Measurements from ENCODE around the gene SFTPB.

DNA sequence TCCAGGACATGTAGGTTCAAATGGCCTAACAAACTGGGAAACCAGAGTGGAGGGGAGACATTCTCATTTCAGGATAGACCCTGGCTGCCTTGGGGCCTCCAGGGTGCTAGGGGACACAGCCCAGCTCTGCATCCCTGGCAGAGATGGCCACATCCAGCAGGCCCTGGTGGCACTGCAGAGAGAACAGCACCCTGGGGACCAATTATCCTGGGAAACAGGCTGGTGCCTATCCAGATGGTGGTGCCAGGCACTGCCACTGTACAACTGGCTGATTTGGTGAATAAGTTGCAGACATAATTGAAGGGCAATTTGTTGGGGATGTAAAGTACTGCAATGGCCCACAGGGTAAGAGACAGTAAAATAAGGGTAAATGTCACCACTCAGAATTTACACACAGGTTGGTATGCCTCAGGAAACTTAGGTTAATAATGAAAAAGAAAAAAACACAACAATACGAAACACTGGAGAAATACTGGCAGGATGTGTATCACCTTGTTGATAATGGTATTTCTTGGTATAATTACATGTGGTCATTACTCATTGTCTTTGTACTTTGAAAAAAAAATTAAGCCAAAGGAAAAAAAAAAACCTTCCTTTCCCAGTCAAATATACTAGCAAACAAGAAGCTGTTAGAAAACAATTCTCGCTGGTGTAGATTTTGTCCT lies 12.8 kb upstream of the SFTPB start:
- TF ChIP-seq, protein P1, sequence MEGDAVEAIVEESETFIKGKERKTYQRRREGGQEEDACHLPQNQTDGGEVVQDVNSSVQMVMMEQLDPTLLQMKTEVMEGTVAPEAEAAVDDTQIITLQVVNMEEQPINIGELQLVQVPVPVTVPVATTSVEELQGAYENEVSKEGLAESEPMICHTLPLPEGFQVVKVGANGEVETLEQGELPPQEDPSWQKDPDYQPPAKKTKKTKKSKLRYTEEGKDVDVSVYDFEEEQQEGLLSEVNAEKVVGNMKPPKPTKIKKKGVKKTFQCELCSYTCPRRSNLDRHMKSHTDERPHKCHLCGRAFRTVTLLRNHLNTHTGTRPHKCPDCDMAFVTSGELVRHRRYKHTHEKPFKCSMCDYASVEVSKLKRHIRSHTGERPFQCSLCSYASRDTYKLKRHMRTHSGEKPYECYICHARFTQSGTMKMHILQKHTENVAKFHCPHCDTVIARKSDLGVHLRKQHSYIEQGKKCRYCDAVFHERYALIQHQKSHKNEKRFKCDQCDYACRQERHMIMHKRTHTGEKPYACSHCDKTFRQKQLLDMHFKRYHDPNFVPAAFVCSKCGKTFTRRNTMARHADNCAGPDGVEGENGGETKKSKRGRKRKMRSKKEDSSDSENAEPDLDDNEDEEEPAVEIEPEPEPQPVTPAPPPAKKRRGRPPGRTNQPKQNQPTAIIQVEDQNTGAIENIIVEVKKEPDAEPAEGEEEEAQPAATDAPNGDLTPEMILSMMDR (IDR thresholded peaks at IDR 0.05), result no peak
- no peak for TF ChIP-seq EP300 (IDR thresholded peaks at IDR 0.05)
